GM04504 (cell line): ENCODE results near the gene CBFA2T2.
"Not testable (repeated sequence)": the region's sequence is repeated elsewhere in the genome, so short reads cannot be mapped to it uniquely, and the experiment has no call there.

Experiments used
- DNase-seq: peaks from one replicate; pipeline ENCODE4 v3.0.0-alpha.2; 2012; ENCODE audit warnings: low read depth

CBFA2T2 gene

DNA sequence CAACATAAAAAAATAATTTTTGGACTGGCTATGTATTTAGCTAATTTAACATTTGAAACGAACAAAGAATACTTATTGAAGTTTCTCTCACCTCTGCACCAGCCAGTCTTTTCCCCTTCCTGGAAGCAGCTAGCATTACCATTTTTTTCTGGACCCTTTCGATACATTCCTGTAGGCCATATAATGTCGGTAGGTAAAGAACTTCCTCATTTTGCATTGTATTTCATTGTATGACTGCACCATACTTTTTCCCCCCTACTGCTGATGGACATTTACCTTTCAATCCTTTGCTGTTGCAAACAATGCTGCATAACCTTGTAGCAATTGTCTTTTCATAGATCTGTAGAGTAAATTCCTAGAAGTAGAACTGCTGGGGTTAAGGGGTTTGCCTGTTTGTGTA, 17.6 kb downstream of the CBFA2T2 start:
- DNase-seq, result no peak

DNA sequence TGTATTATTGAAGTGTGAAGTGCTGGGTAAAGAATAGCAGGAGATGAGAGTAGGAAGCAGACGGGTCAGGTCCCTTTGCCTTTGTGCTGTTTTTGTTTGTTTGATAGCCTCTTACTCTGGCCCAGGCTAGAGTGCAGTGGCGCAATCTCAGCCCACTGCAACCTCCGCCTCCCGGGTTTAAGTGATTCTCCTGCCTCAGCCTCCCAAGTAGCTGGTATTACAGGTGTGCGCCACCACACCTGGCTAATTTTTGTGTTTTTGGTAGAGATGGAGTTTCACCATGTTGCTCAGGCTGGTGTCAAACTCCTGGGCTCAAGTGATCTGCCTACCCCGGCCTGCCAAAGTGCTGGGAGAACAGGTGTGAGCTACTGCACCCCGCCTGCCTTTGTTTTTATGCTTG, 18.1 kb downstream of the CBFA2T2 start:
- not testable (repeated sequence) for DNase-seq

- DNase-seq, result not testable (repeated sequence)
These were observed 19.2 kb downstream of the CBFA2T2 start for GRCh38 chr20:33509057-33509456.

- not testable (repeated sequence) for DNase-seq
These were observed 22.0 kb downstream of the CBFA2T2 start for GRCh38 chr20:33511876-33512275.

DNA sequence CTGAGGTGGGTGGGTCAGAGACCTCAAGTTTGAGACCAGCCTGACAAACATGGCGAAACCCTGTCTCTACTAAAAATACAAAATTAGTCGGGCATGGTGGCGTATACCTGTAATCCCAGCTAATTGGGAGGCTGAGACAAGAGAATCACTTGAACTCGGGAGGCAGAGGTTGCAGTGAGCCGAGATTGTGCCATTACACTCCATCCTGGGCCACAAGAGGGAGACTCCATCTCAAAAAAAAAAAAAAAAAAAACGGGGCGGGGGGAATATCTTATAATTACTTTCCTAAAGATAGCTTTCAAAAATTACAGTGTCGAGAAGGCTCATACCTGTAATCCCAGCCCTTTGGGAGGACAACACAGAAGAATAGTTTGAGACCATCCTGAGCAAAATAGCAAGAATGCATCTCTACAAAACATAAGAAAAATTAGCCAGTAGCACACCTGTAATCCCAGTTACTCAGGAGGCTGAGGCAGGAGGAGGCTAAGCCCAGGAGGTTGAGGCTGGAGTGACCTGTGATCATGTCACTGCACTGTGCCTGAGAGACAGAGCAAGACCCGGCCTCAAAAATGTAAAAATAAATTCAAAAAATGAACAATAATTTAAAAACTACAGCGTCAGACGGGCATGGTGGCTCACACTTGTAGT, 25.8 kb downstream of the CBFA2T2 start:
- no peak for DNase-seq

GRCh38 chr20:33516882-33517281, 27.0 kb downstream of the CBFA2T2 start:
- no peak for DNase-seq

- DNase-seq, result peak; percentile 57
These were observed 28.2 kb downstream of the CBFA2T2 start for GRCh38 chr20:33518071-33518470.

- DNase-seq, result no peak
These were observed 31.6 kb downstream of the CBFA2T2 start for GRCh38 chr20:33521461-33521860.

DNA sequence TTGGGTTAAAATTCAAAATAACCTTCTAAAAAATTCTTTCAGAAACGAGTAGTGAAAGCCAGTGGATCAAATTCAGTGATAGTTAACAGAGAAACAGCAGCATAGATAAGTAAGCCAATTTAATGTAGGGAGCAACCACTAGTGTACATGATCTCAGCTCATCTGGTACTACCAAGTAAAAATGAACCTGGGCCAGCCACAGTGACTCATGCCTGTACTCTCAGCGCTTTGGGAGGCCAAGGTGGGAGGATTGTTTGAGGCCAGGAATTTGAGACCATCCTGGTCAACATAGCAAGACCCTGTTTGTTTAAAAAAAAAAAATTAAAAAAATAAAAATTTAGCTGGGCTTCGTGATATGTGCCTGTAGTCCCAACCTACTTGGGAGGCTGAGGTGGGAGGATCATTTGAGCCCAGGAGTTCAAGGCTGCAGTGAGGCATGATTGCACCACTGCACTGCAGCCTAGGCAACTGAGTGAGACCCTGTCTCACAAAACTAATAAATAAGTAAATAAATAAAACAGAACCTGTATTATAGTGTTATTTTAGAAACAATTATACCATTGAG, 32.4 kb downstream of the CBFA2T2 start:
- DNase-seq, result no peak

GRCh38 chr20:33524261-33524660, 34.4 kb downstream of the CBFA2T2 start:
- no peak for DNase-seq

GRCh38 chr20:33526769-33527168, 36.9 kb downstream of the CBFA2T2 start:
- no peak for DNase-seq

- DNase-seq, result no peak
These were observed 41.4 kb downstream of the CBFA2T2 start for GRCh38 chr20:33531047-33531877.

DNA sequence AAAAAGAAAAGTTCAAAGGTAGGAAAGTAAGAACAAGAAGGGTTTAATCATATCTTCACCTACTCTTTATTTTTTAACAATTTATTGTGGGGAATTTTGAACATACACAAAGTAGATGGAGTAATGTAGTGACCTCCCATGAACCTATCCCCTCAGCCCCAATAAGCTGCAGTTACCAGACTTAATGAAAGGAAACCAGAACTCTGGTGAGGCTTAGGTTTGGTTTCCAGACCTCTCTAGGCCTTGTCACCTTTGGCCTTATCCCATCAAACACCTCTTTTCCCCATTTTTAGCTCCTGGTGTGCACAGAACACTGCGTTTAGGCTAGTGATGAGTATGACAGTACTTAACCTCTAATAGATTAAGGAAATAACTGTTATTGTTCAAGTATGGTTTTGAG, 42.0 kb downstream of the CBFA2T2 start:
- DNase-seq, result no peak

- no peak for DNase-seq
These were observed 43.0 kb downstream of the CBFA2T2 start for GRCh38 chr20:33532753-33533459.

DNA sequence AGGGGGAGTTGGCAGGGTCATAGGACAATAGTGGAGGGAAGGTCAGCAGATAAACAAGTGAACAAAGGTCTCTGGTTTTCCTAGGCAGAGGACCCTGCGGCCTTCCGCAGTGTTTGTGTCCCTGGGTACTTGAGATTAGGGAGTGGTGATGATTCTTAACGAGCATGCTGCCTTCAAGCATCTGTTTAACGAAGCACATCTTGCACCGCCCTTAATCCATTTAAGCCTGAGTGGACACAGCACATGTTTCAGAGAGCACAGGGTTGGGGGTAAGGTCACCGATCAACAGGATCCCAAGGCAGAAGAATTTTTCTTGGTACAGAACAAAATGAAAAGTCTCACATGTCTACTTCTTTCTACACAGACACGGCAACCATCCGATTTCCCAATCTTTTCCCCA, 45.8 kb downstream of the CBFA2T2 start:
- DNase-seq, result not testable (repeated sequence)

- DNase-seq, result no peak
These were observed 47.7 kb downstream of the CBFA2T2 start for GRCh38 chr20:33537608-33538007.

DNA sequence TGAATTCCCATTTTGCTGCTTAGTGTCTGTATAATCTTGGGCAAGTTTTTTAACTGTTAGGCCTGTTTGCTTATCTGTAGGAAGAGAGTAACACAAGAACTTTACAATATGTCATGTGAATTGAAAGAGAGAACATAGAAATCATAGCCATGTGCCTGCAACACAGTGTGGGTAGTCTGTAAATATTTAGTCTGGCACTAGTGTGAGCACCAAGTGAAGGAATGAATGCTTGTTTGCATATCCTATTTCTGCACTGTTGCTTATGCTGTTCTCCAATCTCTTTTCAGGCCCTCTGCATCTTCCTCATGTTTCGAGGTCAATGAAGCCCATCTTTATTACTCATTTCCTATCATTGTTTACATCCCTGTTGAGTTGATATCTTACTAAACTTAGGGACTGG, 49.2 kb downstream of the CBFA2T2 start:
- DNase-seq, result no peak

GRCh38 chr20:33540427-33540826, 50.5 kb downstream of the CBFA2T2 start:
- no peak for DNase-seq

- no peak for DNase-seq
These were observed 51.2 kb downstream of the CBFA2T2 start for GRCh38 chr20:33541074-33541473.

DNA sequence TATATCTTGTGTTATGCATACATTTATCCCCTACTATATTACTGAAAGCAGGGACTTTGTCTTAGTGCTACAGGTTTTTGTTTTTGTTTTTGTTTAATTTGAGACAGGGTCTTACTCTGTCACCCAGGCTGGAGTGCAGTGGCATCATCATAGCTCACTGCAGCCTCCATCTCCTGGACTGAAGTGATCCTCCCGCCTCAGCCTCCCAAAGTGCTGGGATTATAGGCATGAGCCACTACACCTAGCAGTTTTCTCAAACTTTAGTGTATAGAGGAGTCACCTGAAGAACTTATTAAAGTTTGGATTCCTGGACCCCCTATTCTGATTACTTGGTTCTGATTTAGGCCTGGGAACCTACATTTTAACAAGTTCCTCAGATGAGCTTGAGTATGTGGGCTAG, 51.9 kb downstream of the CBFA2T2 start:
- no peak for DNase-seq

DNA sequence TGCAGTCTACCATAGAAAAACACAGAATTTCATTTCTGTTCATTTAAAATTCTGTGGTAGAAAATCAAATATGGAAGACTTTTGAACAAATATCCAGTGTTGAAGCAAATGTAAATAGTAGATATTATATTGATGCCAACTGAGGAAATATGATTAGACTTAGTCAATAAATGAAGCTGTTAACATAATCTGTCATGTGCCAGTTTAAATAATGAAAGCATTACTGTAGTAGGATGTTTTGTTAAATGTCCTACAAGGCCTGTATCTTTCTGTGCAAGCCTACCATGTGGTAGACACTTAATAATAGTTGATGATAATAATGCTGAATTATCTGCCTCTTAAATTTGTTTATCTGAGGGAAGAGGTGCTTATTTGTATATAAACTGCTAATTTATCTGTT, 55.9 kb downstream of the CBFA2T2 start:
- DNase-seq, result no peak

- DNase-seq, result no peak
These were observed 59.5 kb downstream of the CBFA2T2 start for GRCh38 chr20:33549229-33549999.
